K562 (cell line): ENCODE measurements around the gene WDFY2. TPM values are rescaled to one million over a fixed set of nuclear protein-coding genes. Genes with fewer than 3 reads are reported as not detected.

Experiments
- ATAC-seq: fragments of 200-7000 bp; cut with Tn5 transposase; 3 replicates; pipeline ENCODE4 v1.9.1; 2020; ENCODE audit warnings: moderate library complexity
- BruUV-seq: library from RNA; stranded (reverse); fragments of 400-500 nt; replicated peaks from 2 replicates; lab custom pipeline; 2021; lab: Mats Ljungman, UMichigan
- CTCF ChIA-PET: fragments of 300-600 bp; formaldehyde crosslinking; extraction: SDS; loops from one replicate; lab custom pipeline; 2021; ENCODE audit warnings: low intra/inter-chr PET ratio; lab: Yijun Ruan, JAX
- POLR2A ChIA-PET: fragments of 300-600, 350-650 bp; sonication (Branson Sonifier 250); formaldehyde crosslinking; extraction: SDS; loops from one replicate; lab custom pipeline; 2021; ENCODE audit warnings: antibody characterized with exemption, inconsistent platforms; lab: Yijun Ruan, JAX
- DNase-seq, 4 experiments: peaks; one replicate each; pipeline versions ENCODE4 v3.0.0 to v3.0.0-alpha.2; 2011 to 2018; ENCODE audit warnings: low spot score in 3 of 4, mixed read lengths in 3 of 4; ENCODE audit errors: extremely low read depth in 1 of 4
- FAIRE-seq: peaks from 2 replicates; lab custom pipeline; 2011; peaks lifted over from hg19 to GRCh38; lab: Jason Lieb, UNC
- H2AFZ ChIP-seq: 2 replicates; pipeline ENCODE4 v1.6.0; 2011; ENCODE audit warnings: low read depth, low read length, control low read depth, inconsistent platforms
- H3K27ac ChIP-seq: fragments of 200-600 bp; 3 replicates; pipeline ENCODE4 v1.8.0; 2011; ENCODE audit warnings: low read depth, mild to moderate bottlenecking, control low read depth, inconsistent platforms, low read length, moderate library complexity, mixed read lengths; ENCODE audit errors: extremely low read depth
- H3K27me3 ChIP-seq, 2 experiments: fragments of 300-600 bp in 1 of 2; 2 replicates in 1 of 2; 3 replicates in 1 of 2; pipeline versions ENCODE4 v1.6.0 to v1.8.0; 2011; ENCODE audit warnings: inconsistent platforms in 2 of 2, low read length in 2 of 2, mild to moderate bottlenecking in 1 of 2, mixed read lengths in 1 of 2, moderate library complexity in 1 of 2; ENCODE audit not compliant: control insufficient read depth in 2 of 2, insufficient read depth in 2 of 2
- H3K36me3 ChIP-seq: fragments of 300-600 bp; 3 replicates; pipeline ENCODE4 v1.8.0; 2011; ENCODE audit warnings: mild to moderate bottlenecking, low read length, inconsistent platforms; ENCODE audit not compliant: control insufficient read depth, insufficient read depth
- H3K4me1 ChIP-seq, 2 experiments: fragments of 200-600 bp in 1 of 2; replicated peaks in 1 of 2; 2 replicates in 1 of 2; 3 replicates in 1 of 2; pipeline versions ENCODE4 v1.5.1 to v1.8.0; 2011; ENCODE audit warnings: inconsistent platforms in 2 of 2, low read length in 2 of 2, mild to moderate bottlenecking in 1 of 2, mixed read lengths in 1 of 2, moderate library complexity in 1 of 2; ENCODE audit not compliant: control insufficient read depth in 2 of 2, insufficient read depth in 2 of 2
- H3K4me2 ChIP-seq: 2 replicates; pipeline ENCODE4 v1.6.1; 2011; ENCODE audit warnings: low read length, control low read depth, inconsistent platforms, mixed read lengths; ENCODE audit not compliant: insufficient read depth
- H3K4me3 ChIP-seq: fragments of 200-600 bp; sonication (generic), shearing (Covaris generic); 2 replicates; pipeline ENCODE4 v1.5.1; 2016; ENCODE audit warnings: control low read depth, inconsistent platforms
- H3K79me2 ChIP-seq: fragments of 200-600 bp; 3 replicates; pipeline ENCODE4 v1.8.0; 2011; ENCODE audit warnings: low read length, inconsistent platforms; ENCODE audit not compliant: control insufficient read depth, insufficient read depth
- H3K9ac ChIP-seq, 2 experiments: 2 replicates each; pipeline versions ENCODE4 v1.6.0 to v1.6.1; 2011; ENCODE audit warnings: low read depth in 2 of 2, low read length in 2 of 2, control low read depth in 1 of 2, inconsistent platforms in 1 of 2, mild to moderate bottlenecking in 1 of 2, mixed read lengths in 1 of 2; ENCODE audit not compliant: insufficient read depth in 1 of 2
- H3K9me1 ChIP-seq: one replicate; pipeline ENCODE4 v1.6.0; 2011; ENCODE audit warnings: inconsistent platforms, mild to moderate bottlenecking, low read length, moderate library complexity; ENCODE audit not compliant: control insufficient read depth, insufficient read depth
- H3K9me3 ChIP-seq: replicated peaks from 2 replicates; pipeline ENCODE4 v1.5.1; 2011; ENCODE audit warnings: low read depth, low read length, inconsistent platforms; ENCODE audit not compliant: control insufficient read depth, insufficient read depth
- H4K20me1 ChIP-seq: replicated peaks from 2 replicates; pipeline ENCODE4 v1.6.1; 2011; ENCODE audit warnings: low read length, inconsistent platforms, mixed read lengths; ENCODE audit not compliant: control insufficient read depth, insufficient read depth
- ASH1L ChIP-seq: fragments of 450-650 bp; IDR thresholded peaks from 2 replicates; pipeline ENCODE4 v1.6.1; 2018; ENCODE audit warnings: borderline replicate concordance, mild to moderate bottlenecking, low read depth; ENCODE audit not compliant: partially characterized antibody
- CBFA2T3 ChIP-seq: fragments of 450-650 bp; IDR thresholded peaks from 2 replicates; pipeline ENCODE4 v1.6.1; 2017
- NFIC ChIP-seq: fragments of 450-650 bp; IDR thresholded peaks from 2 replicates; pipeline ENCODE4 v1.6.1; 2017; ENCODE audit warnings: mild to moderate bottlenecking, inconsistent platforms
- RBM15 ChIP-seq: fragments of 200-400 bp; formaldehyde crosslinking; IDR thresholded peaks from 2 replicates; pipeline ENCODE4 v1.6.1; 2018; ENCODE audit warnings: mild to moderate bottlenecking, low read length, moderate library complexity; ENCODE audit not compliant: insufficient read depth
- RBM39 ChIP-seq: fragments of 200-400 bp; formaldehyde crosslinking; optimal IDR thresholded peaks from 2 replicates; pipeline ENCODE3; 2018; ENCODE audit warnings: low read depth, low read length
- WGBS: fragments of 100-300 bp; shearing (Covaris generic); methylation state at CpG from one replicate; pipeline ENCODE4 v1.1.6; 2016; ENCODE audit warnings: low coverage, mixed read lengths; ENCODE audit not compliant: insufficient coverage; ENCODE audit errors: missing lambda C conversion rate; 5-methylcytosine and 5-hydroxymethylcytosine counted together
- in situ Hi-C: fragments of 300-500 bp; cut with MboI; formaldehyde crosslinking; loops from 4 replicates; pipeline ENCODE4 v1.15.0; 2018; ENCODE audit warnings: inconsistent platforms, mixed read lengths
- intact Hi-C: fragments of 100-400 bp; cut with micrococcal nuclease; formaldehyde crosslinking; loops from 2 replicates; pipeline ENCODE4 v1.14.2; 2022
- polyA plus RNA-seq, 8 experiments: library from polyadenylated mRNA; depleted of rRNA in 4 of 8; stranded (reverse) in 5 of 8; unstranded in 3 of 8; fragments of >200 nt; fragmentation: Nextera tagmentation in 2 of 8; fragmentation: Illumina TruSeq in 1 of 8; extraction: Ambion mirVana in 2 of 8; extraction: Trizol in 1 of 8; gene quantifications; 2 replicates each; pipeline versions ENCODE4 v1.2.1 to v1.2.3, GENCODE V29; 2011 to 2014; ENCODE audit warnings: inconsistent platforms in 1 of 8, missing spikeins in 1 of 8
- total RNA-seq, 7 experiments: library from RNA; depleted of rRNA in 6 of 7; stranded (reverse); fragments of >200 nt in 6 of 7; fragmentation: Illumina TruSeq in 2 of 7; extraction: Trizol in 2 of 7; gene quantifications; 2 replicates each; pipeline versions ENCODE4 v1.2.1 to v1.2.3, GENCODE V29; 2011 to 2021; ENCODE audit warnings: low replicate concordance in 1 of 7
- TF ChIP-seq, protein P1 (sequence below), 3 experiments: fragments of 200-800 bp in 1 of 3; fragments of 250-450 bp in 1 of 3; fragments of 450-650 bp in 1 of 3; sonication (Bioruptor Pico) in 1 of 3; sonication (Bioruptor generic) in 1 of 3; formaldehyde crosslinking in 1 of 3; IDR thresholded peaks; 2 replicates each; pipeline versions ENCODE4 v1.6.1 to v1.8.0; 2016 to 2022; ENCODE audit warnings: mild to moderate bottlenecking in 2 of 3, missing genetic modification characterization in 2 of 3, missing compliant biosample characterization in 1 of 3, moderate library complexity in 1 of 3
- TF ChIP-seq, protein P2 (sequence below): sonication (generic); formaldehyde crosslinking; IDR thresholded peaks from 2 replicates; pipeline ENCODE4 v1.8.1; 2023; ENCODE audit warnings: mild to moderate bottlenecking, missing genetic modification reagents
- TF ChIP-seq, protein P3 (sequence below): fragments of 250-450 bp; sonication (Bioruptor Pico); IDR thresholded peaks from 2 replicates; pipeline ENCODE4 v1.4.0; 2020; ENCODE audit warnings: borderline replicate concordance
- TF ChIP-seq, protein P4 (sequence below): fragments of 450-650 bp; IDR thresholded peaks from 2 replicates; pipeline ENCODE4 v1.6.1; 2017; ENCODE audit warnings: antibody characterized with exemption, mild to moderate bottlenecking

Gene WDFY2
- total and polyA plus RNA-seq, 9 of the 15 experiments (the other 6 are each of a cell fraction or from before 2014, with no cell fraction given), result 0.66 to 6.4 (median 4.4) TPM

DNA sequence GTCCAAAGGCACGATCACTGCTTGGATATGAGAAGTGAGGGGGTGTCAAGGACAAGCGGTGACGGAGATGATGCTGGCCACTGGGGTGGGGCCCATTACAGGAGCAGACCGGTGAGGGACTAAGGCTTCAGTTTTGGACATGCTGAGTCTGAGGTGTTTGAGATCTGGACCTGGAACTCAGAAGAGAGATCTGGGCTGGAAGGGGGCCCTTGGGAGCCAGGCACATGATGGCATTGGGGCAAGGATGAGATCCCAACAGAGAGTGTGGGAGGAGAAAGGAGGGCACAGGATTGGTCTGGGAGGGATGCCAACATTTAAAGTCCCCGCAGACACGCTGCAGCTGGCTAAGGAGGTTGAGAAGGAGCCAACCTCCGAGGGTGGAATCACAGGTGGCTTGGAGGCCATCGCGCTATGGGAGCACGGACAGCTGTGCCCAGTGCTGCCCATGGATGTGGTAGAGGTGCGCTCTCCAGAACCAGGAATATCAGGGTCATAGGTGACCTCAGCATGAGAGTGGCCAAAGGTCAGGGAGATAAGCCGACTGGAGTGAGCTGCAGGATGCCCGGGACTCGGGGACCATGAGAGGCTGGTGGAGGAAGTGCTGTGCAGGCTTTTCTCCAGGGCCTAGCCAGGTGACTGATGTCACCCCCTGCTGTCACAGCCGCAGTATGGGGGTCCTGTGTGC, 197.9 kb downstream of the WDFY2 start:
- peaks cover 0 to 15% of the 10 kb centered on the region in 2 experiments; a peak in 3 of 5 replicates for H3K27me3 ChIP-seq
- 42% methylated on average over 11 of the region's 15 CpGs for WGBS
- FAIRE-seq, result no peak
- intact Hi-C loops (no loop called here), in situ Hi-C loops (no loop called here)
- no peaks in the 10 kb centered on the region for H3K36me3 ChIP-seq
- H3K9me3 ChIP-seq, result no peaks in the 10 kb centered on the region
- no peaks in the 10 kb centered on the region for H3K9me1 ChIP-seq
- no peak for ATAC-seq
- no TSS peak for BruUV-seq
- H3K9ac ChIP-seq, result no peak overlapping the region
- no peaks in the 10 kb centered on the region for H4K20me1 ChIP-seq
- no peak overlapping the region for H2AFZ ChIP-seq
- no peak overlapping the region for H3K4me3 ChIP-seq
- POLR2A ChIA-PET, result interaction anchor here (1.1 to 1.2 kb wide), 2 partner anchors 11 to 329 kb away, joined by 3 read pairs; partner anchors contain the start of gene INTS6
- no peaks in the 10 kb centered on the region for H3K79me2 ChIP-seq
- peaks cover 5 to 12% of the 10 kb centered on the region in 2 experiments; a peak in 4 of 5 replicates for H3K4me1 ChIP-seq
- H3K4me2 ChIP-seq, result no peak overlapping the region
- DNase-seq, result no peak
- CTCF ChIA-PET, result no interaction called here
- H3K27ac ChIP-seq, result no peak overlapping the region
- TF ChIP-seq RBM15, result no peak
- TF ChIP-seq, protein P1, sequence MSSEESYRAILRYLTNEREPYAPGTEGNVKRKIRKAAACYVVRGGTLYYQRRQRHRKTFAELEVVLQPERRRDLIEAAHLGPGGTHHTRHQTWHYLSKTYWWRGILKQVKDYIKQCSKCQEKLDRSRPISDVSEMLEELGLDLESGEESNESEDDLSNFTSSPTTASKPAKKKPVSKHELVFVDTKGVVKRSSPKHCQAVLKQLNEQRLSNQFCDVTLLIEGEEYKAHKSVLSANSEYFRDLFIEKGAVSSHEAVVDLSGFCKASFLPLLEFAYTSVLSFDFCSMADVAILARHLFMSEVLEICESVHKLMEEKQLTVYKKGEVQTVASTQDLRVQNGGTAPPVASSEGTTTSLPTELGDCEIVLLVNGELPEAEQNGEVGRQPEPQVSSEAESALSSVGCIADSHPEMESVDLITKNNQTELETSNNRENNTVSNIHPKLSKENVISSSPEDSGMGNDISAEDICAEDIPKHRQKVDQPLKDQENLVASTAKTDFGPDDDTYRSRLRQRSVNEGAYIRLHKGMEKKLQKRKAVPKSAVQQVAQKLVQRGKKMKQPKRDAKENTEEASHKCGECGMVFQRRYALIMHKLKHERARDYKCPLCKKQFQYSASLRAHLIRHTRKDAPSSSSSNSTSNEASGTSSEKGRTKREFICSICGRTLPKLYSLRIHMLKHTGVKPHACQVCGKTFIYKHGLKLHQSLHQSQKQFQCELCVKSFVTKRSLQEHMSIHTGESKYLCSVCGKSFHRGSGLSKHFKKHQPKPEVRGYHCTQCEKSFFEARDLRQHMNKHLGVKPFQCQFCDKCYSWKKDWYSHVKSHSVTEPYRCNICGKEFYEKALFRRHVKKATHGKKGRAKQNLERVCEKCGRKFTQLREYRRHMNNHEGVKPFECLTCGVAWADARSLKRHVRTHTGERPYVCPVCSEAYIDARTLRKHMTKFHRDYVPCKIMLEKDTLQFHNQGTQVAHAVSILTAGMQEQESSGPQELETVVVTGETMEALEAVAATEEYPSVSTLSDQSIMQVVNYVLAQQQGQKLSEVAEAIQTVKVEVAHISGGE (CRISPR knock-in tag; IDR thresholded peaks at IDR 0.05), result no peak
- TF ChIP-seq, protein P2, sequence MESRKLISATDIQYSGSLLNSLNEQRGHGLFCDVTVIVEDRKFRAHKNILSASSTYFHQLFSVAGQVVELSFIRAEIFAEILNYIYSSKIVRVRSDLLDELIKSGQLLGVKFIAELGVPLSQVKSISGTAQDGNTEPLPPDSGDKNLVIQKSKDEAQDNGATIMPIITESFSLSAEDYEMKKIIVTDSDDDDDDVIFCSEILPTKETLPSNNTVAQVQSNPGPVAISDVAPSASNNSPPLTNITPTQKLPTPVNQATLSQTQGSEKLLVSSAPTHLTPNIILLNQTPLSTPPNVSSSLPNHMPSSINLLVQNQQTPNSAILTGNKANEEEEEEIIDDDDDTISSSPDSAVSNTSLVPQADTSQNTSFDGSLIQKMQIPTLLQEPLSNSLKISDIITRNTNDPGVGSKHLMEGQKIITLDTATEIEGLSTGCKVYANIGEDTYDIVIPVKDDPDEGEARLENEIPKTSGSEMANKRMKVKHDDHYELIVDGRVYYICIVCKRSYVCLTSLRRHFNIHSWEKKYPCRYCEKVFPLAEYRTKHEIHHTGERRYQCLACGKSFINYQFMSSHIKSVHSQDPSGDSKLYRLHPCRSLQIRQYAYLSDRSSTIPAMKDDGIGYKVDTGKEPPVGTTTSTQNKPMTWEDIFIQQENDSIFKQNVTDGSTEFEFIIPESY (CRISPR knock-in tag), result no peak
- no peak for TF ChIP-seq ASH1L
- TF ChIP-seq, protein P3, sequence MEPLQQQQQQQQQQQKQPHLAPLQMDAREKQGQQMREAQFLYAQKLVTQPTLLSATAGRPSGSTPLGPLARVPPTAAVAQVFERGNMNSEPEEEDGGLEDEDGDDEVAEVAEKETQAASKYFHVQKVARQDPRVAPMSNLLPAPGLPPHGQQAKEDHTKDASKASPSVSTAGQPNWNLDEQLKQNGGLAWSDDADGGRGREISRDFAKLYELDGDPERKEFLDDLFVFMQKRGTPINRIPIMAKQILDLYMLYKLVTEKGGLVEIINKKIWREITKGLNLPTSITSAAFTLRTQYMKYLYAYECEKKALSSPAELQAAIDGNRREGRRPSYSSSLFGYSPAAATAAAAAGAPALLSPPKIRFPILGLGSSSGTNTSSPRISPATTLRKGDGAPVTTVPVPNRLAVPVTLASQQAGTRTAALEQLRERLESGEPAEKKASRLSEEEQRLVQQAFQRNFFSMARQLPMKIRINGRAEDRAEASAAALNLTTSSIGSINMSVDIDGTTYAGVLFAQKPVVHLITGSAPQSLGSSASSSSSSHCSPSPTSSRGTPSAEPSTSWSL (CRISPR knock-in tag), result no peak
- no peak for TF ChIP-seq NFIC
- TF ChIP-seq RBM39, result no peak
- TF ChIP-seq, protein P4, sequence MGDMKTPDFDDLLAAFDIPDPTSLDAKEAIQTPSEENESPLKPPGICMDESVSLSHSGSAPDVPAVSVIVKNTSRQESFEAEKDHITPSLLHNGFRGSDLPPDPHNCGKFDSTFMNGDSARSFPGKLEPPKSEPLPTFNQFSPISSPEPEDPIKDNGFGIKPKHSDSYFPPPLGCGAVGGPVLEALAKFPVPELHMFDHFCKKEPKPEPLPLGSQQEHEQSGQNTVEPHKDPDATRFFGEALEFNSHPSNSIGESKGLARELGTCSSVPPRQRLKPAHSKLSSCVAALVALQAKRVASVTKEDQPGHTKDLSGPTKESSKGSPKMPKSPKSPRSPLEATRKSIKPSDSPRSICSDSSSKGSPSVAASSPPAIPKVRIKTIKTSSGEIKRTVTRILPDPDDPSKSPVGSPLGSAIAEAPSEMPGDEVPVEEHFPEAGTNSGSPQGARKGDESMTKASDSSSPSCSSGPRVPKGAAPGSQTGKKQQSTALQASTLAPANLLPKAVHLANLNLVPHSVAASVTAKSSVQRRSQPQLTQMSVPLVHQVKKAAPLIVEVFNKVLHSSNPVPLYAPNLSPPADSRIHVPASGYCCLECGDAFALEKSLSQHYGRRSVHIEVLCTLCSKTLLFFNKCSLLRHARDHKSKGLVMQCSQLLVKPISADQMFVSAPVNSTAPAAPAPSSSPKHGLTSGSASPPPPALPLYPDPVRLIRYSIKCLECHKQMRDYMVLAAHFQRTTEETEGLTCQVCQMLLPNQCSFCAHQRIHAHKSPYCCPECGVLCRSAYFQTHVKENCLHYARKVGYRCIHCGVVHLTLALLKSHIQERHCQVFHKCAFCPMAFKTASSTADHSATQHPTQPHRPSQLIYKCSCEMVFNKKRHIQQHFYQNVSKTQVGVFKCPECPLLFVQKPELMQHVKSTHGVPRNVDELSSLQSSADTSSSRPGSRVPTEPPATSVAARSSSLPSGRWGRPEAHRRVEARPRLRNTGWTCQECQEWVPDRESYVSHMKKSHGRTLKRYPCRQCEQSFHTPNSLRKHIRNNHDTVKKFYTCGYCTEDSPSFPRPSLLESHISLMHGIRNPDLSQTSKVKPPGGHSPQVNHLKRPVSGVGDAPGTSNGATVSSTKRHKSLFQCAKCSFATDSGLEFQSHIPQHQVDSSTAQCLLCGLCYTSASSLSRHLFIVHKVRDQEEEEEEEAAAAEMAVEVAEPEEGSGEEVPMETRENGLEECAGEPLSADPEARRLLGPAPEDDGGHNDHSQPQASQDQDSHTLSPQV, result no peak
- TF ChIP-seq CBFA2T3, result no peak
